ENCODE data around the gene BLMH. TPM values are rescaled to one million over a fixed set of nuclear protein-coding genes. Genes with fewer than 3 reads are reported as not detected.

BLMH gene
- total and polyA plus RNA-seq, 2 experiments from 2014 or later, result 36.4 to 58.7 TPM

DNA sequence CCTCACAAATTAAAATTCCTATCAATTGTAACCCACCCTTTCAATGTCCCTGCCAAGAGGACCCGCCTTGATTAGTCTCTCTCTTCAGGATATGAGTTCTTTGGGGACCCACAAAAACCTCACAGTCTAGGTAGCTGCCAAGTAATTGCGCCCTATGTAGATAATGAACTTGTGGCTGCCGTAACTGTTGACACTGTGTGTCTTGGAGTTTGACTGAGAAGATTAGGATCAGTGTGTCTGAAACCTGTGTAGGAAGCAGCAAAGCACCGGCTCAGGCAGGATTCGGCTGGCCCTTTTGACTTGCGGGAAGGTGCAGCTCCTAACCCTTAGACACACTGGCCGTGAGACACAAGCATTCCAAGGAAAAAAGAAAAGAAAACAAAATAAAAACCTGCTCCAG, 38.4 kb downstream of the BLMH start:
- Histone ChIP-seq H3K4me3 (no peak overlapping the region), H3K9me2 (ENCODE audit: insufficient read depth) (no peaks in the 10 kb centered on the region), H3K4me1 (ENCODE audit: insufficient read depth) (no peaks in the 10 kb centered on the region), H4K20me1 (replicated peaks; ENCODE audit: insufficient read depth) (peaks cover under 1% of the 10 kb centered on the region; the same call in 1 of the 2 replicates), H3K4me2 (no peak overlapping the region), H3K27ac (ENCODE audit: low read depth) (no peak overlapping the region), H3K79me2 (replicated peaks; ENCODE audit: insufficient read depth) (no peaks in the 10 kb centered on the region), H2AFZ (no peak overlapping the region), H3F3A (replicated peaks; ENCODE audit: low read depth) (no peaks in the 10 kb centered on the region), H3K27me3 (ENCODE audit: insufficient read depth) (no peaks in the 10 kb centered on the region), H3K36me3 (ENCODE audit: insufficient read depth) (peaks cover 8% of the 10 kb centered on the region)
- no peak for ATAC-seq
- Mint-ChIP-seq H3K4me3 (no peak overlapping the region), H3K9me3 (no peaks in the 10 kb centered on the region), H3K36me3 (ENCODE audit: low read depth) (peaks cover 14% of the 10 kb centered on the region), H3K4me1 (no peaks in the 10 kb centered on the region), H3K27ac (no peak overlapping the region), H3K27me3 (ENCODE audit: insufficient read depth, low read depth, poor library complexity) (peaks cover 3% of the 10 kb centered on the region)
- DNase-seq (ENCODE audit: low spot score), result no peak
- no peak for TF ChIP-seq EZH2 (IDR thresholded peaks at IDR 0.05; ENCODE audit: low read depth, unreplicated experiment)
- TF ChIP-seq ZNF331 (CRISPR knock-in tag; IDR thresholded peaks at IDR 0.05; ENCODE audit: low read depth), result no peak
- TF ChIP-seq, protein P1, sequence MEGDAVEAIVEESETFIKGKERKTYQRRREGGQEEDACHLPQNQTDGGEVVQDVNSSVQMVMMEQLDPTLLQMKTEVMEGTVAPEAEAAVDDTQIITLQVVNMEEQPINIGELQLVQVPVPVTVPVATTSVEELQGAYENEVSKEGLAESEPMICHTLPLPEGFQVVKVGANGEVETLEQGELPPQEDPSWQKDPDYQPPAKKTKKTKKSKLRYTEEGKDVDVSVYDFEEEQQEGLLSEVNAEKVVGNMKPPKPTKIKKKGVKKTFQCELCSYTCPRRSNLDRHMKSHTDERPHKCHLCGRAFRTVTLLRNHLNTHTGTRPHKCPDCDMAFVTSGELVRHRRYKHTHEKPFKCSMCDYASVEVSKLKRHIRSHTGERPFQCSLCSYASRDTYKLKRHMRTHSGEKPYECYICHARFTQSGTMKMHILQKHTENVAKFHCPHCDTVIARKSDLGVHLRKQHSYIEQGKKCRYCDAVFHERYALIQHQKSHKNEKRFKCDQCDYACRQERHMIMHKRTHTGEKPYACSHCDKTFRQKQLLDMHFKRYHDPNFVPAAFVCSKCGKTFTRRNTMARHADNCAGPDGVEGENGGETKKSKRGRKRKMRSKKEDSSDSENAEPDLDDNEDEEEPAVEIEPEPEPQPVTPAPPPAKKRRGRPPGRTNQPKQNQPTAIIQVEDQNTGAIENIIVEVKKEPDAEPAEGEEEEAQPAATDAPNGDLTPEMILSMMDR (conservative IDR thresholded peaks at IDR 0.05; ENCODE audit: low read depth in 2 of 2), result no peak
- no peak for TF ChIP-seq STAT1 (IDR thresholded peaks at IDR 0.05; ENCODE audit: unreplicated experiment)
- TF ChIP-seq, protein P2, sequence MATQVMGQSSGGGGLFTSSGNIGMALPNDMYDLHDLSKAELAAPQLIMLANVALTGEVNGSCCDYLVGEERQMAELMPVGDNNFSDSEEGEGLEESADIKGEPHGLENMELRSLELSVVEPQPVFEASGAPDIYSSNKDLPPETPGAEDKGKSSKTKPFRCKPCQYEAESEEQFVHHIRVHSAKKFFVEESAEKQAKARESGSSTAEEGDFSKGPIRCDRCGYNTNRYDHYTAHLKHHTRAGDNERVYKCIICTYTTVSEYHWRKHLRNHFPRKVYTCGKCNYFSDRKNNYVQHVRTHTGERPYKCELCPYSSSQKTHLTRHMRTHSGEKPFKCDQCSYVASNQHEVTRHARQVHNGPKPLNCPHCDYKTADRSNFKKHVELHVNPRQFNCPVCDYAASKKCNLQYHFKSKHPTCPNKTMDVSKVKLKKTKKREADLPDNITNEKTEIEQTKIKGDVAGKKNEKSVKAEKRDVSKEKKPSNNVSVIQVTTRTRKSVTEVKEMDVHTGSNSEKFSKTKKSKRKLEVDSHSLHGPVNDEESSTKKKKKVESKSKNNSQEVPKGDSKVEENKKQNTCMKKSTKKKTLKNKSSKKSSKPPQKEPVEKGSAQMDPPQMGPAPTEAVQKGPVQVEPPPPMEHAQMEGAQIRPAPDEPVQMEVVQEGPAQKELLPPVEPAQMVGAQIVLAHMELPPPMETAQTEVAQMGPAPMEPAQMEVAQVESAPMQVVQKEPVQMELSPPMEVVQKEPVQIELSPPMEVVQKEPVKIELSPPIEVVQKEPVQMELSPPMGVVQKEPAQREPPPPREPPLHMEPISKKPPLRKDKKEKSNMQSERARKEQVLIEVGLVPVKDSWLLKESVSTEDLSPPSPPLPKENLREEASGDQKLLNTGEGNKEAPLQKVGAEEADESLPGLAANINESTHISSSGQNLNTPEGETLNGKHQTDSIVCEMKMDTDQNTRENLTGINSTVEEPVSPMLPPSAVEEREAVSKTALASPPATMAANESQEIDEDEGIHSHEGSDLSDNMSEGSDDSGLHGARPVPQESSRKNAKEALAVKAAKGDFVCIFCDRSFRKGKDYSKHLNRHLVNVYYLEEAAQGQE (IDR thresholded peaks at IDR 0.05; ENCODE audit: unreplicated experiment), result no peak
- TF ChIP-seq NANOG (IDR thresholded peaks at IDR 0.05; ENCODE audit: borderline replicate concordance), result no peak
- TF ChIP-seq, protein P3, sequence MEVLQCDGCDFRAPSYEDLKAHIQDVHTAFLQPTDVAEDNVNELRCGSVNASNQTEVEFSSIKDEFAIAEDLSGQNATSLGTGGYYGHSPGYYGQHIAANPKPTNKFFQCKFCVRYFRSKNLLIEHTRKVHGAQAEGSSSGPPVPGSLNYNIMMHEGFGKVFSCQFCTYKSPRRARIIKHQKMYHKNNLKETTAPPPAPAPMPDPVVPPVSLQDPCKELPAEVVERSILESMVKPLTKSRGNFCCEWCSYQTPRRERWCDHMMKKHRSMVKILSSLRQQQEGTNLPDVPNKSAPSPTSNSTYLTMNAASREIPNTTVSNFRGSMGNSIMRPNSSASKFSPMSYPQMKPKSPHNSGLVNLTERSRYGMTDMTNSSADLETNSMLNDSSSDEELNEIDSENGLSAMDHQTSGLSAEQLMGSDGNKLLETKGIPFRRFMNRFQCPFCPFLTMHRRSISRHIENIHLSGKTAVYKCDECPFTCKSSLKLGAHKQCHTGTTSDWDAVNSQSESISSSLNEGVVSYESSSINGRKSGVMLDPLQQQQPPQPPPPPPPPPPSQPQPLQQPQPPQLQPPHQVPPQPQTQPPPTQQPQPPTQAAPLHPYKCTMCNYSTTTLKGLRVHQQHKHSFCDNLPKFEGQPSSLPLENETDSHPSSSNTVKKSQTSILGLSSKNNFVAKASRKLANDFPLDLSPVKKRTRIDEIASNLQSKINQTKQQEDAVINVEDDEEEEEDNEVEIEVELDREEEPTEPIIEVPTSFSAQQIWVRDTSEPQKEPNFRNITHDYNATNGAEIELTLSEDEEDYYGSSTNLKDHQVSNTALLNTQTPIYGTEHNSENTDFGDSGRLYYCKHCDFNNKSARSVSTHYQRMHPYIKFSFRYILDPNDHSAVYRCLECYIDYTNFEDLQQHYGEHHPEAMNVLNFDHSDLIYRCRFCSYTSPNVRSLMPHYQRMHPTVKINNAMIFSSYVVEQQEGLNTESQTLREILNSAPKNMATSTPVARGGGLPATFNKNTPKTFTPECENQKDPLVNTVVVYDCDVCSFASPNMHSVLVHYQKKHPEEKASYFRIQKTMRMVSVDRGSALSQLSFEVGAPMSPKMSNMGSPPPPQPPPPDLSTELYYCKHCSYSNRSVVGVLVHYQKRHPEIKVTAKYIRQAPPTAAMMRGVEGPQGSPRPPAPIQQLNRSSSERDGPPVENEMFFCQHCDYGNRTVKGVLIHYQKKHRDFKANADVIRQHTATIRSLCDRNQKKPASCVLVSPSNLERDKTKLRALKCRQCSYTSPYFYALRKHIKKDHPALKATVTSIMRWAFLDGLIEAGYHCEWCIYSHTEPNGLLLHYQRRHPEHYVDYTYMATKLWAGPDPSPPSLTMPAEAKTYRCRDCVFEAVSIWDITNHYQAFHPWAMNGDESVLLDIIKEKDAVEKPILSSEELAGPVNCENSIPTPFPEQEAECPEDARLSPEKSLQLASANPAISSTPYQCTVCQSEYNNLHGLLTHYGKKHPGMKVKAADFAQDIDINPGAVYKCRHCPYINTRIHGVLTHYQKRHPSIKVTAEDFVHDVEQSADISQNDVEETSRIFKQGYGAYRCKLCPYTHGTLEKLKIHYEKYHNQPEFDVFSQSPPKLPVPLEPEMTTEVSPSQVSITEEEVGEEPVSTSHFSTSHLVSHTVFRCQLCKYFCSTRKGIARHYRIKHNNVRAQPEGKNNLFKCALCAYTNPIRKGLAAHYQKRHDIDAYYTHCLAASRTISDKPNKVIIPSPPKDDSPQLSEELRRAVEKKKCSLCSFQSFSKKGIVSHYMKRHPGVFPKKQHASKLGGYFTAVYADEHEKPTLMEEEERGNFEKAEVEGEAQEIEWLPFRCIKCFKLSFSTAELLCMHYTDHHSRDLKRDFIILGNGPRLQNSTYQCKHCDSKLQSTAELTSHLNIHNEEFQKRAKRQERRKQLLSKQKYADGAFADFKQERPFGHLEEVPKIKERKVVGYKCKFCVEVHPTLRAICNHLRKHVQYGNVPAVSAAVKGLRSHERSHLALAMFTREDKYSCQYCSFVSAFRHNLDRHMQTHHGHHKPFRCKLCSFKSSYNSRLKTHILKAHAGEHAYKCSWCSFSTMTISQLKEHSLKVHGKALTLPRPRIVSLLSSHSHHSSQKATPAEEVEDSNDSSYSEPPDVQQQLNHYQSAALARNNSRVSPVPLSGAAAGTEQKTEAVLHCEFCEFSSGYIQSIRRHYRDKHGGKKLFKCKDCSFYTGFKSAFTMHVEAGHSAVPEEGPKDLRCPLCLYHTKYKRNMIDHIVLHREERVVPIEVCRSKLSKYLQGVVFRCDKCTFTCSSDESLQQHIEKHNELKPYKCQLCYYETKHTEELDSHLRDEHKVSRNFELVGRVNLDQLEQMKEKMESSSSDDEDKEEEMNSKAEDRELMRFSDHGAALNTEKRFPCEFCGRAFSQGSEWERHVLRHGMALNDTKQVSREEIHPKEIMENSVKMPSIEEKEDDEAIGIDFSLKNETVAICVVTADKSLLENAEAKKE (CRISPR knock-in tag; IDR thresholded peaks at IDR 0.05), result no peak
- TF ChIP-seq, protein P4, sequence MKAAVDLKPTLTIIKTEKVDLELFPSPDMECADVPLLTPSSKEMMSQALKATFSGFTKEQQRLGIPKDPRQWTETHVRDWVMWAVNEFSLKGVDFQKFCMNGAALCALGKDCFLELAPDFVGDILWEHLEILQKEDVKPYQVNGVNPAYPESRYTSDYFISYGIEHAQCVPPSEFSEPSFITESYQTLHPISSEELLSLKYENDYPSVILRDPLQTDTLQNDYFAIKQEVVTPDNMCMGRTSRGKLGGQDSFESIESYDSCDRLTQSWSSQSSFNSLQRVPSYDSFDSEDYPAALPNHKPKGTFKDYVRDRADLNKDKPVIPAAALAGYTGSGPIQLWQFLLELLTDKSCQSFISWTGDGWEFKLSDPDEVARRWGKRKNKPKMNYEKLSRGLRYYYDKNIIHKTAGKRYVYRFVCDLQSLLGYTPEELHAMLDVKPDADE (IDR thresholded peaks at IDR 0.05), result no peak
- TF ChIP-seq CREB1 (CRISPR knock-in tag; IDR thresholded peaks at IDR 0.05; ENCODE audit: low read depth), result no peak
